Measurements from ENCODE around the gene LRTM2.

DNA sequence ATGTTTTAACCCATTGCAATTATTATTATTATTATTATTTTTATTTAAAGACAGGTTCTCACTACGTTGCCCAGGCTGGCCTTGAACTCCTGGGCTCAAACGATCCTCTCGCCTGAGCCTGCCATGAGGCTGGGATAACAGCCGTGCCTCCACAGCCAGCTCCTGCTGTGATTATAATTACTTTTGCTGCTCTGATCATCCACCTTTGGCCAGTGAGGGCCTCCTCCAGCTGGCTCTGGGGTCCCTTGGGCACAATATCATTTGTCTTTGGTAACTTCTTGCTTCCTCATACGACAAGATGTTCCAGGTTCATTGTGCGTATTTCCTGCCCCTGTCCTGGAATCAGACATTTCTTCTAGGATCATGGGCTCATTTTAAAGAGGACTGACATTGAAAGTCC, 28.4 kb downstream of the LRTM2 start:
- TF ChIP-seq, protein P1, sequence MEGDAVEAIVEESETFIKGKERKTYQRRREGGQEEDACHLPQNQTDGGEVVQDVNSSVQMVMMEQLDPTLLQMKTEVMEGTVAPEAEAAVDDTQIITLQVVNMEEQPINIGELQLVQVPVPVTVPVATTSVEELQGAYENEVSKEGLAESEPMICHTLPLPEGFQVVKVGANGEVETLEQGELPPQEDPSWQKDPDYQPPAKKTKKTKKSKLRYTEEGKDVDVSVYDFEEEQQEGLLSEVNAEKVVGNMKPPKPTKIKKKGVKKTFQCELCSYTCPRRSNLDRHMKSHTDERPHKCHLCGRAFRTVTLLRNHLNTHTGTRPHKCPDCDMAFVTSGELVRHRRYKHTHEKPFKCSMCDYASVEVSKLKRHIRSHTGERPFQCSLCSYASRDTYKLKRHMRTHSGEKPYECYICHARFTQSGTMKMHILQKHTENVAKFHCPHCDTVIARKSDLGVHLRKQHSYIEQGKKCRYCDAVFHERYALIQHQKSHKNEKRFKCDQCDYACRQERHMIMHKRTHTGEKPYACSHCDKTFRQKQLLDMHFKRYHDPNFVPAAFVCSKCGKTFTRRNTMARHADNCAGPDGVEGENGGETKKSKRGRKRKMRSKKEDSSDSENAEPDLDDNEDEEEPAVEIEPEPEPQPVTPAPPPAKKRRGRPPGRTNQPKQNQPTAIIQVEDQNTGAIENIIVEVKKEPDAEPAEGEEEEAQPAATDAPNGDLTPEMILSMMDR (conservative IDR thresholded peaks at IDR 0.05 in 1 of 2, IDR thresholded peaks at IDR 0.05 in 1 of 2; ENCODE audit: extremely low read depth in 1 of 2, insufficient read depth in 1 of 2, low read depth in 1 of 2, low read length in 2 of 2): no peak
- no peak for TF ChIP-seq EZH2 (IDR thresholded peaks at IDR 0.05; ENCODE audit: borderline replicate concordance, low read length)

Data from mammary epithelial cell (primary cell).